ENCODE results near the gene CA12.
"Not testable (repeated sequence)": the region's sequence is repeated elsewhere in the genome, so short reads cannot be mapped to it uniquely, and the experiment has no call there.

DNA sequence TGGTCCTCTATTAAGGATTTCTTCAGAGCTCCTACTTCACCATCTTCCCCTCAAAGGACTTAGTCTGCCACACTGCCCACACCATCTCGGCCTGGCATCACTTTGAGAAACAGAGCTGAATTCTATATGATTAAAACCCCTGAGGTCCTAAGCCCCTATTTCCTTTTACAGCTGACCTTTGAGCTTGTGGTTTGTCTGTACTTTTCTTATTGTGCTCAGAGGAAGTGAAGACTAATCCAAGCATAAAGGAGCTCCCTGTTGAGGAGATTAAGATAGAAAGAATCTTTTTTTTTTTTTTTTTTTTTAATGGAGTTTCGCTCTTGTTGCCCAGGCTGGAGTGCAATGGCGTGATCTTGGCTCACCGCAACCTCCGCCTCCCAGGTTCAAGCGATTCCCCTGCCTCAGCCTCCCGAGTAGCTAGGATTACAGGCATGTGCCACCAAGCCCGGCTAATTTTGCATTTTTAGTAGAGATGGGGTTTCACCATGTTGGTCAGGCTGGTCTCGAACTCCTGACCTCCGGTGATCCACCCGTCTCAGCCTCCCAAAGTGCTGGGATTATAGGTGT lies 38.6 kb downstream of the CA12 start:
- TF ChIP-seq CTCF (conservative IDR thresholded peaks at IDR 0.05 in 1 of 2, IDR thresholded peaks at IDR 0.05 in 1 of 2; ENCODE audit: extremely low read depth in 1 of 2, insufficient read depth in 1 of 2, low read depth in 1 of 2, low read length in 2 of 2); EZH2 (IDR thresholded peaks at IDR 0.05; ENCODE audit: borderline replicate concordance, low read length): not testable (repeated sequence)

Measured in mammary epithelial cell (primary cell).